ENCODE measurements around the gene WNK1.

The WNK1 gene

GRCh38 chr12:712172-712863, 40.1 kb upstream of the WNK1 start:
- Histone ChIP-seq H3K4me2 (ENCODE audit: low read length) (no peak overlapping the region), H3K9me3 (ENCODE audit: insufficient read depth, low read length) (no peaks in the 10 kb centered on the region), H3K27ac (ENCODE audit: low read length) (no peak overlapping the region), H2AFZ (ENCODE audit: low read depth, low read length) (no peak overlapping the region), H3K27me3 (ENCODE audit: low read depth, low read length) (no peaks in the 10 kb centered on the region), H3K79me2 (ENCODE audit: low read length) (no peaks in the 10 kb centered on the region), H4K20me1 (ENCODE audit: insufficient read depth, low read length) (no peaks in the 10 kb centered on the region), H3K36me3 (replicated peaks; ENCODE audit: low read depth, low read length) (no peaks in the 10 kb centered on the region), H3K4me3 (ENCODE audit: low read length) (no peak overlapping the region), H3K9ac (ENCODE audit: low read length) (no peak overlapping the region), H3K4me1 (ENCODE audit: low read length) (no peaks in the 10 kb centered on the region)
- TF ChIP-seq EZH2phosphoT487 (IDR thresholded peaks at IDR 0.05; ENCODE audit: low read depth) (no peak), CTCF (IDR thresholded peaks at IDR 0.05; ENCODE audit: low read depth, low read length) (no peak)

- Histone ChIP-seq H3K27me3 (ENCODE audit: low read depth, low read length) (no peaks in the 10 kb centered on the region), H2AFZ (ENCODE audit: low read depth, low read length) (no peak overlapping the region), H4K20me1 (ENCODE audit: insufficient read depth, low read length) (no peaks in the 10 kb centered on the region), H3K4me2 (ENCODE audit: low read length) (no peak overlapping the region), H3K4me3 (ENCODE audit: low read length) (no peak overlapping the region), H3K4me1 (ENCODE audit: low read length) (peaks cover 1% of the 10 kb centered on the region; the same call in 1 of the 2 replicates), H3K36me3 (replicated peaks; ENCODE audit: low read depth, low read length) (no peaks in the 10 kb centered on the region), H3K79me2 (ENCODE audit: low read length) (no peaks in the 10 kb centered on the region), H3K27ac (ENCODE audit: low read length) (no peak overlapping the region), H3K9me3 (ENCODE audit: insufficient read depth, low read length) (no peaks in the 10 kb centered on the region), H3K9ac (ENCODE audit: low read length) (no peak overlapping the region)
- no peak for TF ChIP-seq CTCF (IDR thresholded peaks at IDR 0.05; ENCODE audit: low read depth, low read length)
- TF ChIP-seq EZH2phosphoT487 (IDR thresholded peaks at IDR 0.05; ENCODE audit: low read depth): no peak
These were observed 39.0 kb upstream of the WNK1 start for GRCh38 chr12:713281-713875.

- TF ChIP-seq EZH2phosphoT487 (IDR thresholded peaks at IDR 0.05; ENCODE audit: low read depth) (no peak), CTCF (IDR thresholded peaks at IDR 0.05; ENCODE audit: low read depth, low read length) (no peak)
- Histone ChIP-seq H3K36me3 (replicated peaks; ENCODE audit: low read depth, low read length) (peaks cover 4% of the 10 kb centered on the region), H3K27ac (ENCODE audit: low read length) (no peak overlapping the region), H3K4me1 (ENCODE audit: low read length) (peaks cover 30% of the 10 kb centered on the region), H3K79me2 (ENCODE audit: low read length) (no peaks in the 10 kb centered on the region), H4K20me1 (ENCODE audit: insufficient read depth, low read length) (no peaks in the 10 kb centered on the region), H3K9ac (ENCODE audit: low read length) (no peak overlapping the region), H2AFZ (ENCODE audit: low read depth, low read length) (peak overlapping the region; percentile 45; the same call in 1 of the 2 replicates), H3K4me2 (ENCODE audit: low read length) (no peak overlapping the region), H3K27me3 (ENCODE audit: low read depth, low read length) (no peaks in the 10 kb centered on the region), H3K4me3 (ENCODE audit: low read length) (no peak overlapping the region), H3K9me3 (ENCODE audit: insufficient read depth, low read length) (no peaks in the 10 kb centered on the region)
These were observed 35.9 kb upstream of the WNK1 start for GRCh38 chr12:716506-716905.

DNA sequence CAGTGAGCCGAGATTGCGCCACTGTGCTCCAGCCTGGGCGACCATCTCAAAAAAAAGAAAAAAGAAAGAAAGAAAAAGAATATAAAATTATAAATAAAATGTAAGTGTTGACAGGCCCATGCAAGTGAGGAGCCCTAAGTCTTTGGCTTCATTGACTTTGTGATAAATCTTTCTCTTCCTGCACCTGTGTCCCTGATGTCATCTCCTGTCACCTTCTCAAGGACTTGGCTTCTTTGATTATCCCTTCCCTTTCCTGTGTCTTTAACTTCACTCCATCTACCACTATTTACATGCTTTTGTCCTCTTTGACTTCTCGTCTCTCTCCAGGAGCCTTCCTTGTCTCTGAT, 33.6 kb upstream of the WNK1 start:
- Histone ChIP-seq H4K20me1 (ENCODE audit: insufficient read depth, low read length) (no peaks in the 10 kb centered on the region), H3K79me2 (ENCODE audit: low read length) (no peaks in the 10 kb centered on the region), H3K4me3 (ENCODE audit: low read length) (peak overlapping the region; percentile 62), H3K27ac (ENCODE audit: low read length) (peak overlapping the region; percentile 89), H3K27me3 (ENCODE audit: low read depth, low read length) (no peaks in the 10 kb centered on the region), H3K9me3 (ENCODE audit: insufficient read depth, low read length) (no peaks in the 10 kb centered on the region), H3K36me3 (replicated peaks; ENCODE audit: low read depth, low read length) (peaks cover 4% of the 10 kb centered on the region), H2AFZ (ENCODE audit: low read depth, low read length) (peak overlapping the region; percentile 64), H3K9ac (ENCODE audit: low read length) (peak overlapping the region; percentile 86), H3K4me2 (ENCODE audit: low read length) (peak overlapping the region; percentile 83), H3K4me1 (ENCODE audit: low read length) (peaks cover 47% of the 10 kb centered on the region)
- no peak for TF ChIP-seq EZH2phosphoT487 (IDR thresholded peaks at IDR 0.05; ENCODE audit: low read depth)
- no peak for TF ChIP-seq CTCF (IDR thresholded peaks at IDR 0.05; ENCODE audit: low read depth, low read length)
